M059J (cell line): Measurements from ENCODE around the gene CEACAM18. TPM values are rescaled to one million over a fixed set of nuclear protein-coding genes. Genes with fewer than 3 reads are reported as not detected.

Experiments used
- DNase-seq: peaks from one replicate; pipeline ENCODE4 v3.0.0-alpha.2; 2012; ENCODE audit warnings: low read depth
- total RNA-seq: library from RNA; depleted of rRNA; stranded (reverse); fragments of >200 nt; shearing (Covaris generic); gene quantifications from 2 replicates; pipeline ENCODE4 v1.2.3, GENCODE V29; 2014; rRNA removed

The CEACAM18 gene
- total RNA-seq, 1 experiment from 2014 or later: not detected

GRCh38 chr19:51531349-51532315 lies 53.3 kb downstream of the CEACAM18 start, which contains the start of gene SIGLEC6:
Gene SIGLEC6, minus strand, starts transcription at chr19:51531670. Its CDS starts 22 bp downstream, at chr19:51531648.
- no peak for DNase-seq

DNA sequence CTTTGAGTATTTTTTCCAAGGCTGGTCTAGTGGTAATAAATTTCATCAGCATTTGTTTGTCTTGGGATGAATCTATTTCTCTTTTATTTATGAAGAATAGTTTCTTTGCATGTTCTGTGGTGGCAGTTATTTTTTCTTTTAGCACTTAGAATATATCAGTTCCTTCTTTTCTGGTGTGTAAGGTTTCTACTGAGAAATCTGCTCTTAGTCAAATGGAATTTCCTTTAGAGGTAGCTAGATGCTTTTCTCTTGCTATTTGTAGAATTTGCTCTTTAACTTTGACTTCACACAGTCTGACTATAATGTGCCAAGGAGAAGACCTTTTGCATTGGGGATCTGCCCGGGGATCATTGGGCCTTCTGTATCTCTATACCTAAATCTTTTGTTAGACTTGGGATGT lies 57.2 kb downstream of the CEACAM18 start:
- no peak for DNase-seq

- DNase-seq: no peak
These were observed 61.6 kb downstream of the CEACAM18 start for GRCh38 chr19:51539821-51540366.

Other genes starting within 250 kb of the CEACAM18 start
- not detected in 2 replicates for gene SIGLECL1, start 227.5 kb upstream of the CEACAM18 start, total RNA-seq
- not detected in 2 replicates for gene IGLON5, start 166.9 kb upstream of the CEACAM18 start, total RNA-seq
- 0.57 and 0.86 TPM in 2 replicates for gene VSIG10L, start 136.4 kb upstream of the CEACAM18 start, total RNA-seq
- gene ETFB, start 112.2 kb upstream of the CEACAM18 start, total RNA-seq: 97.7 and 134 TPM in 2 replicates
- not detected in 2 replicates for gene CLDND2, start 109.5 kb upstream of the CEACAM18 start, total RNA-seq
- not detected in 2 replicates for gene NKG7, start 105.9 kb upstream of the CEACAM18 start, total RNA-seq
- not detected in 2 replicates for gene LIM2, start 90.6 kb upstream of the CEACAM18 start, total RNA-seq
- not detected in 2 replicates for gene C19orf84, start 87.9 kb upstream of the CEACAM18 start, total RNA-seq
- not detected in 2 replicates for gene SIGLEC10, start 60.9 kb upstream of the CEACAM18 start, total RNA-seq
- gene SIGLEC8, start 20.1 kb upstream of the CEACAM18 start, total RNA-seq: not detected in 2 replicates
- not detected in 2 replicates for gene SIGLEC12, start 23.3 kb downstream of the CEACAM18 start, total RNA-seq
- gene SIGLEC6, start 53.1 kb downstream of the CEACAM18 start, total RNA-seq: not detected in 2 replicates
- gene ZNF175, start 92.7 kb downstream of the CEACAM18 start, total RNA-seq: 4.5 and 7.1 TPM in 2 replicates
- gene SIGLEC5, start 151.9 kb downstream of the CEACAM18 start, total RNA-seq: not detected in 2 replicates
- gene SIGLEC14, start 168.3 kb downstream of the CEACAM18 start, total RNA-seq: not detected in 2 replicates
- gene SPACA6, start 214.8 kb downstream of the CEACAM18 start, total RNA-seq: 4.1 and 13.7 TPM in 2 replicates
- not detected in 2 replicates for gene HAS1, start 245.5 kb downstream of the CEACAM18 start, total RNA-seq